ENCODE results near the gene ANXA2R. TPM values are rescaled to one million over a fixed set of nuclear protein-coding genes. Genes with fewer than 3 reads are reported as not detected.
A peak's percentile ranks its signal among the peaks of the same experiment; 100 is the strongest.

The ANXA2R gene
- total and polyA plus RNA-seq, 2 of the 13 experiments (the other 11 are each of a cell fraction or from before 2014, with no cell fraction given), result 0.95 to 1.3 TPM

DNA sequence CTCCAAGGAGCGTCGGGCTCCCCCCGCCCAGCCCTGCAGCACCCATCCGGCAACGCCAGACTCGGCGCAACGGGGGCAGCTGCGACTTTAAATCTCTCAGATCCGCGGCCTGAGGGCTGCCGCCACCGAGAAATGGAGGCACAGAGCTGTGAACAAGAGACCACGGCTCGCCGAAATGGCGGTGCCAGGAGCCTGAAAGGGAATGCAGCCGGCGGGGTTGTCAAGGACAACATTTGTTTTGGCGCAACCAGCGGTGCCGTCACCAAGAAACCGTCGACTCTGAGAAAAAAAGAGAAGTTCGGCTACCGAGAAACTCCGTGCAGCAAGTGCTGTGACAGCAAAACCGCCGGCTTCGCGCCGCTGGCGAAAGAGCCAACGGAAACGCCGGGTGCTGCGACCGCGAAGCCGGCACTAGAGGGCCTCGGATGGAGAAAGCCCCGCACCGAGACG is 2.1 kb upstream of the ANXA2R start (continued):
- TF ChIP-seq, protein P1, sequence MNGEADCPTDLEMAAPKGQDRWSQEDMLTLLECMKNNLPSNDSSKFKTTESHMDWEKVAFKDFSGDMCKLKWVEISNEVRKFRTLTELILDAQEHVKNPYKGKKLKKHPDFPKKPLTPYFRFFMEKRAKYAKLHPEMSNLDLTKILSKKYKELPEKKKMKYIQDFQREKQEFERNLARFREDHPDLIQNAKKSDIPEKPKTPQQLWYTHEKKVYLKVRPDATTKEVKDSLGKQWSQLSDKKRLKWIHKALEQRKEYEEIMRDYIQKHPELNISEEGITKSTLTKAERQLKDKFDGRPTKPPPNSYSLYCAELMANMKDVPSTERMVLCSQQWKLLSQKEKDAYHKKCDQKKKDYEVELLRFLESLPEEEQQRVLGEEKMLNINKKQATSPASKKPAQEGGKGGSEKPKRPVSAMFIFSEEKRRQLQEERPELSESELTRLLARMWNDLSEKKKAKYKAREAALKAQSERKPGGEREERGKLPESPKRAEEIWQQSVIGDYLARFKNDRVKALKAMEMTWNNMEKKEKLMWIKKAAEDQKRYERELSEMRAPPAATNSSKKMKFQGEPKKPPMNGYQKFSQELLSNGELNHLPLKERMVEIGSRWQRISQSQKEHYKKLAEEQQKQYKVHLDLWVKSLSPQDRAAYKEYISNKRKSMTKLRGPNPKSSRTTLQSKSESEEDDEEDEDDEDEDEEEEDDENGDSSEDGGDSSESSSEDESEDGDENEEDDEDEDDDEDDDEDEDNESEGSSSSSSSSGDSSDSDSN (CRISPR knock-in tag; IDR thresholded peaks at IDR 0.05), result peak; percentile 94
- TF ChIP-seq SNAPC2 (CRISPR knock-in tag; IDR thresholded peaks at IDR 0.05), result peak; percentile 74; the same call in 1 of the 2 replicates
- peak; percentile 60 for TF ChIP-seq TARDBP (CRISPR knock-in tag; IDR thresholded peaks at IDR 0.05)
- TF ChIP-seq ZNF790 (CRISPR knock-in tag; IDR thresholded peaks at IDR 0.05; ENCODE audit: borderline replicate concordance), result no peak
- peak; percentile 79 for TF ChIP-seq YY1 (IDR thresholded peaks at IDR 0.05; ENCODE audit: insufficient read depth, insufficient replicate concordance, low read depth, low read length)
- TF ChIP-seq ZNF282 (IDR thresholded peaks at IDR 0.05; ENCODE audit: partially characterized antibody), result no peak
- TF ChIP-seq PHF20 (CRISPR knock-in tag; IDR thresholded peaks at IDR 0.05), result 0 out of 2 replicates have a peak, but pooled peaks have one; percentile 6
- no peak for TF ChIP-seq BCL6 (CRISPR knock-in tag; IDR thresholded peaks at IDR 0.05)
- no peak; the same call in 1 of the 2 replicates for TF ChIP-seq MYNN (CRISPR knock-in tag; IDR thresholded peaks at IDR 0.05; ENCODE audit: low read depth)
- TF ChIP-seq, protein P2, sequence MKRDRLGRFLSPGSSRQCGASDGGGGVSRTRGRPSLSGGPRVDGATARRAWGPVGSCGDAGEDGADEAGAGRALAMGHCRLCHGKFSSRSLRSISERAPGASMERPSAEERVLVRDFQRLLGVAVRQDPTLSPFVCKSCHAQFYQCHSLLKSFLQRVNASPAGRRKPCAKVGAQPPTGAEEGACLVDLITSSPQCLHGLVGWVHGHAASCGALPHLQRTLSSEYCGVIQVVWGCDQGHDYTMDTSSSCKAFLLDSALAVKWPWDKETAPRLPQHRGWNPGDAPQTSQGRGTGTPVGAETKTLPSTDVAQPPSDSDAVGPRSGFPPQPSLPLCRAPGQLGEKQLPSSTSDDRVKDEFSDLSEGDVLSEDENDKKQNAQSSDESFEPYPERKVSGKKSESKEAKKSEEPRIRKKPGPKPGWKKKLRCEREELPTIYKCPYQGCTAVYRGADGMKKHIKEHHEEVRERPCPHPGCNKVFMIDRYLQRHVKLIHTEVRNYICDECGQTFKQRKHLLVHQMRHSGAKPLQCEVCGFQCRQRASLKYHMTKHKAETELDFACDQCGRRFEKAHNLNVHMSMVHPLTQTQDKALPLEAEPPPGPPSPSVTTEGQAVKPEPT (CRISPR knock-in tag; IDR thresholded peaks at IDR 0.05; ENCODE audit: low read depth), result no peak
- TF ChIP-seq SETDB1 (CRISPR knock-in tag; IDR thresholded peaks at IDR 0.05; ENCODE audit: borderline replicate concordance), result no peak
- peak; percentile 60; the same call in 1 of the 2 replicates for TF ChIP-seq SMYD3 (CRISPR knock-in tag; IDR thresholded peaks at IDR 0.05)
- no peak for TF ChIP-seq NRL (CRISPR knock-in tag; IDR thresholded peaks at IDR 0.05; ENCODE audit: borderline replicate concordance)
- 0 out of 2 replicates have a peak, but pooled peaks have one; percentile 26 for TF ChIP-seq SALL2 (CRISPR knock-in tag; IDR thresholded peaks at IDR 0.05)
- TF ChIP-seq MAFG (CRISPR knock-in tag; IDR thresholded peaks at IDR 0.05), result no peak
- TF ChIP-seq HOXA3 (CRISPR knock-in tag; IDR thresholded peaks at IDR 0.05), result peak; percentile 37
- TF ChIP-seq, protein P3, sequence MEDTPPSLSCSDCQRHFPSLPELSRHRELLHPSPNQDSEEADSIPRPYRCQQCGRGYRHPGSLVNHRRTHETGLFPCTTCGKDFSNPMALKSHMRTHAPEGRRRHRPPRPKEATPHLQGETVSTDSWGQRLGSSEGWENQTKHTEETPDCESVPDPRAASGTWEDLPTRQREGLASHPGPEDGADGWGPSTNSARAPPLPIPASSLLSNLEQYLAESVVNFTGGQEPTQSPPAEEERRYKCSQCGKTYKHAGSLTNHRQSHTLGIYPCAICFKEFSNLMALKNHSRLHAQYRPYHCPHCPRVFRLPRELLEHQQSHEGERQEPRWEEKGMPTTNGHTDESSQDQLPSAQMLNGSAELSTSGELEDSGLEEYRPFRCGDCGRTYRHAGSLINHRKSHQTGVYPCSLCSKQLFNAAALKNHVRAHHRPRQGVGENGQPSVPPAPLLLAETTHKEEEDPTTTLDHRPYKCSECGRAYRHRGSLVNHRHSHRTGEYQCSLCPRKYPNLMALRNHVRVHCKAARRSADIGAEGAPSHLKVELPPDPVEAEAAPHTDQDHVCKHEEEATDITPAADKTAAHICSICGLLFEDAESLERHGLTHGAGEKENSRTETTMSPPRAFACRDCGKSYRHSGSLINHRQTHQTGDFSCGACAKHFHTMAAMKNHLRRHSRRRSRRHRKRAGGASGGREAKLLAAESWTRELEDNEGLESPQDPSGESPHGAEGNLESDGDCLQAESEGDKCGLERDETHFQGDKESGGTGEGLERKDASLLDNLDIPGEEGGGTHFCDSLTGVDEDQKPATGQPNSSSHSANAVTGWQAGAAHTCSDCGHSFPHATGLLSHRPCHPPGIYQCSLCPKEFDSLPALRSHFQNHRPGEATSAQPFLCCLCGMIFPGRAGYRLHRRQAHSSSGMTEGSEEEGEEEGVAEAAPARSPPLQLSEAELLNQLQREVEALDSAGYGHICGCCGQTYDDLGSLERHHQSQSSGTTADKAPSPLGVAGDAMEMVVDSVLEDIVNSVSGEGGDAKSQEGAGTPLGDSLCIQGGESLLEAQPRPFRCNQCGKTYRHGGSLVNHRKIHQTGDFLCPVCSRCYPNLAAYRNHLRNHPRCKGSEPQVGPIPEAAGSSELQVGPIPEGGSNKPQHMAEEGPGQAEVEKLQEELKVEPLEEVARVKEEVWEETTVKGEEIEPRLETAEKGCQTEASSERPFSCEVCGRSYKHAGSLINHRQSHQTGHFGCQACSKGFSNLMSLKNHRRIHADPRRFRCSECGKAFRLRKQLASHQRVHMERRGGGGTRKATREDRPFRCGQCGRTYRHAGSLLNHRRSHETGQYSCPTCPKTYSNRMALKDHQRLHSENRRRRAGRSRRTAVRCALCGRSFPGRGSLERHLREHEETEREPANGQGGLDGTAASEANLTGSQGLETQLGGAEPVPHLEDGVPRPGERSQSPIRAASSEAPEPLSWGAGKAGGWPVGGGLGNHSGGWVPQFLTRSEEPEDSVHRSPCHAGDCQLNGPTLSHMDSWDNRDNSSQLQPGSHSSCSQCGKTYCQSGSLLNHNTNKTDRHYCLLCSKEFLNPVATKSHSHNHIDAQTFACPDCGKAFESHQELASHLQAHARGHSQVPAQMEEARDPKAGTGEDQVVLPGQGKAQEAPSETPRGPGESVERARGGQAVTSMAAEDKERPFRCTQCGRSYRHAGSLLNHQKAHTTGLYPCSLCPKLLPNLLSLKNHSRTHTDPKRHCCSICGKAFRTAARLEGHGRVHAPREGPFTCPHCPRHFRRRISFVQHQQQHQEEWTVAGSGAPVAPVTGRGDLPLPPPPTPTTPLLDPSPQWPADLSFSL (CRISPR knock-in tag; IDR thresholded peaks at IDR 0.05), result peak; percentile 43; the same call in 1 of the 2 replicates
- TF ChIP-seq EEA1 (CRISPR knock-in tag; IDR thresholded peaks at IDR 0.05; ENCODE audit: borderline replicate concordance), result no peak; the same call in 1 of the 2 replicates
- TF ChIP-seq NCOA2 (CRISPR knock-in tag; IDR thresholded peaks at IDR 0.05), result peak; percentile 19; the same call in 1 of the 2 replicates
- TF ChIP-seq RBFOX2 (IDR thresholded peaks at IDR 0.05; ENCODE audit: low read depth, low read length), result peak; percentile 22; the same call in 1 of the 2 replicates
